IgD-negative memory B cell (primary cell): ENCODE data around the gene ABR. TPM values are rescaled to one million over a fixed set of nuclear protein-coding genes. Genes with fewer than 3 reads are reported as not detected.

Experiments
- H3K27ac Mint-ChIP-seq, 3 donors: one replicate each; pipeline ENCODE4 v1.8.0; 2020 to 2022; ENCODE audit warnings: mild to moderate bottlenecking in 3 of 3, mixed read lengths in 3 of 3, moderate library complexity in 1 of 3
- H3K27me3 Mint-ChIP-seq: one replicate; pipeline ENCODE4 v1.8.0; 2021; ENCODE audit warnings: mixed read lengths
- H3K36me3 Mint-ChIP-seq: one replicate; pipeline ENCODE4 v1.8.0; 2020; ENCODE audit warnings: mild to moderate bottlenecking, mixed read lengths
- H3K4me1 Mint-ChIP-seq, 3 donors: one replicate each; pipeline ENCODE4 v1.8.0; 2020 to 2022; ENCODE audit warnings: mixed read lengths in 3 of 3, mild to moderate bottlenecking in 1 of 3
- H3K4me3 Mint-ChIP-seq, 4 donors: one replicate each; pipeline ENCODE4 v1.8.0; 2020 to 2022; ENCODE audit warnings: mild to moderate bottlenecking in 4 of 4, mixed read lengths in 4 of 4, moderate library complexity in 3 of 4
- H3K9me3 Mint-ChIP-seq, 3 donors: one replicate each; pipeline ENCODE4 v1.8.0; 2020 to 2021; ENCODE audit warnings: mixed read lengths in 3 of 3, mild to moderate bottlenecking in 1 of 3
- polyA plus RNA-seq: library from polyadenylated mRNA; unstranded; fragments of 300-500 nt; fragmentation: Illumina TruSeq; gene quantifications from one replicate; pipeline ENCODE4 v1.2.3, GENCODE V29; 2021

The ABR gene
- polyA plus RNA-seq, 1 donor from 2014 or later: 19.2 TPM

DNA sequence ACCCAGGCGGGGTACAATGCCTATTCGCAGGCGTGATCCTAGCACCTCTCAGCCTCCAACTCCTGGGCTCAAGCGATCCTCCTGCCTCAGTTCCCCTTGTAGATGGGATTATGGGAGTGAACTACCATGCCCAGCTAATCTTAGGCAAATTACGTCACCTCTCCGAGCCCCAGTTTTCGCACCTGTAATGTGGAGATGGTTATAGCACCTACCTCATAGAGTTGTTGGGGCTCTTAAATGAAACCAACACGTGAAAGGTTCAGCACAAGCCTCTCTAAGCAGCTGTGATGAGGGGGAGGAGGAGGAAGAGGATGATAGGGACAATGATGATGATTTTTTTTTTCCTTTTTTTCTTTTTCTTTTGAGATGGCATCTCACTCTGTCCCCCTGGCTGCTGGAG, 59.9 kb downstream of the ABR start:
- no peak overlapping the region for H3K27ac Mint-ChIP-seq
- H3K4me1 Mint-ChIP-seq: peaks cover 6 to 14% (median 7%) of the 10 kb centered on the region in 3 donors
- no peaks in the 10 kb centered on the region for H3K27me3 Mint-ChIP-seq
- no peaks in the 10 kb centered on the region for H3K9me3 Mint-ChIP-seq
- no peak overlapping the region for H3K4me3 Mint-ChIP-seq
- H3K36me3 Mint-ChIP-seq: peaks cover 3% of the 10 kb centered on the region

DNA sequence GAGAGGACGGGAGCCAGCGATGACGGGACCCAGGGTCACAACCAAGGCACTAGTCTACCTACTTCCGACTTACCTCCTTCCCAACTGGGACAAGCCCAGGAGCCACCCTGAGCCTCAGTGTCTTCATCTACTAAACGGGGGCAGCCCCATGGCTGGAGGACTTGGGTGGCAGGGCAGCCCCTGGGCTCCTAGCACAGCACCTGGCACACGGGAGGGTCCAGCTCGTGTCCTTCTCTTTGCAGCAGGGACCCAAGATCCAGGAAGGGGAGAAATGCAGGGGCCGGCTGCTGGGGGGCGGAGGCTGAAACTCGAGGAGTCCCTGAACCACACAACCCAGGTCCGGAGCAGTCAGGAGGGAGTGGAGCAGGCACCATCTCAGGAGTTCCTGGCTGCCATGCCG, 63.2 kb downstream of the ABR start:
- Mint-ChIP-seq H3K27ac (no peak overlapping the region), H3K4me1 (peaks cover 0 to 5% (median 4%) of the 10 kb centered on the region in 3 donors), H3K27me3 (no peaks in the 10 kb centered on the region), H3K36me3 (peaks cover 3% of the 10 kb centered on the region), H3K9me3 (no peaks in the 10 kb centered on the region), H3K4me3 (no peak overlapping the region)

DNA sequence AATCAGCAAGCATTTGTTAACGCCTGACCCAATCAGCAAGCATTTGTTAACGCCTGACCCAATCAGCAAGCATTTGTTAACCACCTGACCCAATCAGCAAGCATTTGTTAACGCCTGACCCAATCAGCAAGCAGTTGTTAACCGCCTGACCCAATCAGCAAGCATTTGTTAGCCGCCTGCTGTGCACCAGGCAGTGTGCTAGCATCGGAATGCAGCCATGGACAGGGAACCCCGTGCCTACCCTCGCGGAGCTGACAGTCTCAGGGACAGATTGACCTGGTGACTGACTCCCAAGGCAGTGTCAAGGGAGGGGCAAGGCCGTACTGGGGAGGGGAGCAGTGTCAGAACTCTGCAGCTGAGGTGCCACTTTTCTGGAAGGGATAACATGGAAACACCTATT, 66.9 kb downstream of the ABR start:
- peaks cover 1% of the 10 kb centered on the region for H3K36me3 Mint-ChIP-seq
- no peaks in the 10 kb centered on the region for H3K27me3 Mint-ChIP-seq
- H3K27ac Mint-ChIP-seq: no peak overlapping the region
- H3K4me3 Mint-ChIP-seq: no peak overlapping the region
- H3K9me3 Mint-ChIP-seq: no peaks in the 10 kb centered on the region
- peaks cover 0 to 19% (median 8%) of the 10 kb centered on the region in 3 donors for H3K4me1 Mint-ChIP-seq

DNA sequence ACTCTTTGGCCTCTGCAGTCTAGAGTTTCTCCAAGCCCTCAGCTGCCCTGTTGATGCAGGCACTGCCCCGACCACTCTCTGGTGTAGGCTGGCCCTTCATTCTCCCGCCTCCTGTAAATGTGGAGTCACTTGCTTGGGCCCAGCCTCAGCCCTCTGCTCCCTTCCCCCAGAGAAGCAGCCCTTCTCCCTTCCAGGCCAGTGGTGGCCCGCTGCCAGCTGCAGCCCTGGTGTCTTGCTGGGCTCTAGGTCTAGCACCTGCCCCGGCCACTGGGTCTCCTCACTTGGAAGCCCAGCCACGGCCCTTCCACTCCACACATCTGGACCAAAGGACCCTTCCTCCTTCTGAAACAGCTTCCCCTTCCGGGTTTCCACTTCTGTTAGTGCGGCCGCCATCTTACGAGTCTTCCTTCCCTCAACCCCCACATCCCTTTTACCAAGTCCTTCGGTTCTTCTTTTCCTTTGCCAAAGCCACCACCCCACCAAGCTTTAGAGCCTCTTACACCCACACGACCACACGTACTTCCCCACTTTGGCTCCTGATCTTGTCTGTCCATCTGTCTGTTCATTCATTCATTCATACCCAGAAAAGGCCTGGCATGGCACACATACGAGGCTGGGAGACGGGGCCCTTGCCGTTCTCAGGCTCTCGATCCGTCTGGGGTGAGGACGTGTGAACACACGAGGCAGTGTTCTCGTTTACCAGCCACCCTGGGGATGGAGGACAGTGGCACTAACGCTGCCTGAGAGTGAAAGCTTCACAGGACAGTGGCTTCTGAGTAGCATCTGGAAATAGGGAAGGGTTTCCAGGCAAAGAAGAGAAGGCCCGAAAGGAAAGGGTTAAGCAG, 68.0 kb downstream of the ABR start:
- peaks cover 0 to 21% (median 8%) of the 10 kb centered on the region in 3 donors for H3K4me1 Mint-ChIP-seq

DNA sequence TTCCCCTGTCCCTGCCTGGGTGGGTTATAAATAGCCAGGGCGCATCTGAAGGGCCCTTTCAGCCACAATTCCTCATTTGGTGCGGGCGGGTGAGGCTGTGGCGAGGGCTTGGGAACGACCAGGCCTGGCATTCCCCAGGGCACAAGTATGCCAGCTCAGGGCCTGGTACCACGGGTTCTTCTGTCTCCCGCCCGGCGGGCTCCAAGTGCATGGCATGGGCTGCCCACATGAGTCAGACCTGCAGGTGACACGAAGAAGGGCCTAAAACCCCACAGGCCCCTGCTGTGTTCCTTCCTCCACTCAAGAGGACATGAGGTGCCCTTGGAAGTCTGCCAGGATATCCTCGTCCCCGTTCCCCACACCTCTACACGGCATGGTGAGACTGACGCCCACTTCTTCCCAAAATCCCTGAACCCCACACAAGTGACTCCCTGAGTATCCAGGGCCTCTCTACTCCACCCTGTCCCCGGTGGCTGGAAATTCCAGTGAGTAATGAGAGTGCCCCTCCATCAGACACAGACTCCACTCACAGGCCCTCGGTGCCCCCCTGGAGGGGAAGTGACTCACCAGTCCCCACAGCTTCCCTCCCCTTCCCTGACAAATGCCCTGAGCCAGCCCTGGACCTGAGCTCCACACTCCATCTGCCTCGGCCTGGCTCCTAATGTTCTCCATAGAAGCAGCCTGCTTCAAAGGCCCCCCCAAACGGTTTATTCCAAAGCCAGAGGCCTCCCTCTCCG, 68.8 kb downstream of the ABR start:
- peaks cover 0 to 21% (median 8%) of the 10 kb centered on the region in 3 donors for H3K4me1 Mint-ChIP-seq
- H3K4me3 Mint-ChIP-seq: peak overlapping the region; percentile 61 to 85 (median 74)
- H3K27ac Mint-ChIP-seq: peak overlapping the region in 2 of 3 donors; percentile 39 to 63
- no peaks in the 10 kb centered on the region for H3K9me3 Mint-ChIP-seq
- no peaks in the 10 kb centered on the region for H3K27me3 Mint-ChIP-seq
- H3K36me3 Mint-ChIP-seq: no peaks in the 10 kb centered on the region

More for the DNA sequence above, 68.0 kb downstream of the ABR start:
- no peaks in the 10 kb centered on the region for H3K27me3 Mint-ChIP-seq
- peaks cover 1% of the 10 kb centered on the region for H3K36me3 Mint-ChIP-seq
- no peaks in the 10 kb centered on the region for H3K9me3 Mint-ChIP-seq
- H3K27ac Mint-ChIP-seq: peak overlapping the region in 2 of 3 donors; percentile 39 to 63
- peak overlapping the region; percentile 32 to 85 (median 63) for H3K4me3 Mint-ChIP-seq

DNA sequence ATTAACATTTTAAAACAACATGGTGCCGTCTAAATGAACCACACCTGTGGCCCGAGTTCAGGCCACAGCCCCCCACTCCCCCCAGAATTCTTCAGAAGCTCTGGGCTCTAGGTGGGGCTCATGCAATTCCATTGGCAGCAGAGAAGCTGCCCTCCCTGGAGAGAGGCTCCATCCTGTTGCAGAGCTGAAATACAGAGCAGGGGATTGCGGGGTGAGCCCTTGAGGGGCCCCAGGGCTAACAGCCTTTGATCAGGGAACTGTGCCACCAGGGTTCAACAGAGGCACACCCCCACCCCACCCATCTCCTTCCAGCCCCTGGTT, 69.3 kb downstream of the ABR start:
- Mint-ChIP-seq H3K36me3 (peaks cover 2% of the 10 kb centered on the region), H3K4me3 (peak overlapping the region; percentile 72 to 88 (median 84)), H3K4me1 (peaks cover 0 to 21% (median 8%) of the 10 kb centered on the region in 3 donors), H3K27me3 (no peaks in the 10 kb centered on the region), H3K27ac (peak overlapping the region in 1 of 3 donors; percentile 53), H3K9me3 (no peaks in the 10 kb centered on the region)

DNA sequence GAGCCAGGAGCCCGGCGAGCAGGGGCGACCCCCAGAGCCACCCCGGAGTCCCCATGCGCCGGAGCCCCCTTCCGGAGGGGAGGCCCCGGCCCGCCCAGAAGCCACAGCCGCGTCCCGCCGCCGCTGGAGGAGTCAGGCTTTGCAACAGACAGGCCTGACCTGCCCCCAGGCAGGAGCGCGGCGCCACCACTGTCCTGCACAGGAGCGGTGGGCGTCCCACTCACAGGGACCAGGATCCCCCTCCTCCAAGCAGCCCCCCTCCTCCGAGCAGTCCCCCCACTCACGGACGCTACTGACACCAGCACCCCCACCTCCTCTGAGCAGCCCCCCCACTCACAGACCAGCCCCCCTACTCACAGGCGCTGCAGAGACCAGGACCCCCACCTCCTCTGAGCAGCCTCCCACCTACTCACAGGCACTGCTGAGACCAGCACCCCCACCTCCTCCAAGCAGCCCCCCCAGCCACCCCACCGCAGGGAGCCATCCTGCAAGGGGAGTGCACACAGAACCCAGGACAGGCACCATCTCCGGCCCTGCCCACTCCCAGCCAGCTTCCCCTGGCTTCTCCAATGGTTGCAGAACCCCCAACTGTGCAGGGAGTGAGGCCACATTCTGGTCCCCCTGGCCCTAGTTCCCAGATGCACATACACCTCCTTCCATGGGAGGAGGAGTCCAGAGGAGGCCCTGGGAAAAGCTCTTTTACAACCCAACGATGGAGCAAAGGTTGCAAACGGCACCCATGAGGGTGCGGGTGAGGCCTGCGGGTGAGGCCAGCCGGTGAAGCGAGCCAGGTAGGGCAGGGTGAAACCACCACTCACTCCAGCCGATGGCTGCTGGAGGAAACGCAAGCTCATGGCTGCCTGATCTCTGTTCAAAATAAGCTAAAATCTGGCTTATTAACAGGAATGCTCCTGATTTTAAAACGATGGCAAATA, 69.9 kb downstream of the ABR start:
- peaks cover 0 to 21% (median 8%) of the 10 kb centered on the region in 3 donors for H3K4me1 Mint-ChIP-seq
- H3K27me3 Mint-ChIP-seq: no peaks in the 10 kb centered on the region
- peaks cover 2% of the 10 kb centered on the region for H3K36me3 Mint-ChIP-seq
- no peak overlapping the region for H3K27ac Mint-ChIP-seq
- peak overlapping the region; percentile 72 to 88 (median 84) for H3K4me3 Mint-ChIP-seq
- H3K9me3 Mint-ChIP-seq: no peaks in the 10 kb centered on the region

DNA sequence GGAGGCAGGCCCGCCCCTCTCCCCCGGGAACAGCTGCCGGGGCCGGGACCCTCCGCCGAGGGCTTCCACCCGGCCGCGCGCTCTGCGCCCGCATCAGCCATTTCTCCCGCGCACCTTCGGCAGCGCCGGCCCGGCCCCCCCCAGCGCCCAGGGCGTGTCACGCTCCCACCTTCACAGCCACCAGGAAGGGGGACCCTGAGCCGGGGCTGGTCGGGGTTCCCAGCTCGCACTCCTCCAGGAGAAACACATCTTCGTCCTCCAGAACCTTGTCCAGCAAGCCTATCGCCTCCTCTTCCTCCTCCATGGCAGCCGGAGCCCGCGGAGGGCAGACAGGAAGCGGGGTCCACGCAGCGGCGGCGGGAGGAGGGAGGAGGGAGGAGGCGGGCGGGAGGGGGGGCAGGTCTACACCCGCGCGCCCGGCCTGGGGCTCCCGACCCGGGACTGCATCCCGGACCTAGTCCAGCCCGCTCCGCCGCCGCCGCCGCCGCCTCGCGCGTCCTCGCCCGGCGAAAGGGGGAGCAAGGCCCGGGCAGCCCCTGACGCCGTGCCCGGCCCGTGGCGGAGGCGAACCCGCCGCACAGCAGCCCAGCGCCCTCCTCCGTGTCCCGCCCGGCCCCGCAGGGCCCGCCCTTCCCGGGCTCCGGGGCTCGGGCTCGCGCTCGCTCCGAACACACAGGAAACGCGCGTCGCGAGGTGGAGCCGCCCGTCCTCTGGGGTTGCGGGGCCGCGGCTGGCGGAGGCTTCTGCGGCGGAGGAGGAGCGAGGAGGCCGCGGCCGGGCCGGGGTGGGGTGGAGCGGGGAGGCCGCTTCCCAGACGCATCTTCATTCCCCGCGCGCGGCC, 70.8 kb downstream of the ABR start:
- Mint-ChIP-seq H3K27me3 (no peaks in the 10 kb centered on the region), H3K4me1 (peaks cover 0 to 21% (median 8%) of the 10 kb centered on the region in 3 donors), H3K9me3 (no peaks in the 10 kb centered on the region), H3K4me3 (peak overlapping the region in 3 of 4 donors; percentile 81 to 93 (median 91)), H3K36me3 (peaks cover 2% of the 10 kb centered on the region), H3K27ac (peak overlapping the region in 1 of 3 donors; percentile 64)

DNA sequence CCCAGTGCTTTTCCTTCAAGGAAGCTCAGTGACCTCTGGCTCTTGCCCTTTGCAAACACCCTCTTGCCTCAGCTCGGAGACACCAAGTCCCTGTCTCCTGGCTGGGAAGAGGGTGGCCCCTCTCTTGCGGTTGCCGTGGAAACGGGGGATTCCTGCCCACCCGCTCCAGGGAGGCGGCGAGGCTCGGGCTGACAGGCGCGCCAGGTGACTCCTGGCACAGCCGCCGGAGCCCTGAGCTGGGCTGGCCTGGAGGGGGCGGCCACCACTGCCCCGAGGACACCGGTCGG, 71.4 kb downstream of the ABR start:
- Mint-ChIP-seq H3K27ac (no peak overlapping the region), H3K36me3 (peaks cover 2% of the 10 kb centered on the region), H3K4me3 (peak overlapping the region in 3 of 4 donors; percentile 57 to 88 (median 80)), H3K4me1 (peaks cover 0 to 21% (median 11%) of the 10 kb centered on the region in 3 donors), H3K9me3 (no peaks in the 10 kb centered on the region), H3K27me3 (no peaks in the 10 kb centered on the region)

DNA sequence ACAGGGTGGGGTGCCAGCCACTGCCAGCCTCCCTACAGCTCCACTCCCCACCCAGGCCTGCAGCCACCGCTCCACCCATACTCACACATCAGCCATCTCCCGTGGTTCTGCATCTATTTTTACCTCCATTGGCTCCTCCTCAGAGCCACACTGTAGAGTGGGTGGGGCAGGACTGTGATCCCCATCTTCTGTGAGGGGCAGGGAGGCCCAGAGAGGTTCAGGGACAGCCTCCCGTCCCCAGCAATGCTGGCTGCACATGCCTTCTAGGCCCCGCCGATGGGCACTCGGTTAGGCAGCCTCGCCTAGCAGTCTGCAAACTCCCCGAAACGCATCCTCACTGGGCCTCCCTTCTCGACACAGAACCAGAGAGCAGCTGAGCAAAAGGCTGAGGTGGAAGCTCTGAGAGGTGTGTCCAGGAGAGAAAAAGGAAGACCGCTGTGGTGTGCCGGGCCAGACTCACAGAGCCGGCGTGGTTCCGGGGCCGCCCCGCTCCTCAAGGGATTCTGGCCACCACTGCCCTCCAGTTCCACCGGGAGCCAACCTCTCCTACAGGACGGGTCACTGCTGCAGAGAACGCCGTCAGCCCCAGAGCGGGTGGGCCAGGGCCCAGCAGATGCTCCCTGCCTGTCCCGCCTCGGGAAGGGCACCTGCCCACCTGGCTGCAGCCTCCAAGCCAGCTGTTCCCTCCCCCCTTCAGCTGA, 71.9 kb downstream of the ABR start:
- Mint-ChIP-seq H3K9me3 (no peaks in the 10 kb centered on the region), H3K4me1 (peaks cover 0 to 21% (median 11%) of the 10 kb centered on the region in 3 donors), H3K27ac (peak overlapping the region in 1 of 3 donors; percentile 73), H3K4me3 (peak overlapping the region; percentile 57 to 88 (median 74)), H3K27me3 (no peaks in the 10 kb centered on the region), H3K36me3 (peaks cover 2% of the 10 kb centered on the region)

DNA sequence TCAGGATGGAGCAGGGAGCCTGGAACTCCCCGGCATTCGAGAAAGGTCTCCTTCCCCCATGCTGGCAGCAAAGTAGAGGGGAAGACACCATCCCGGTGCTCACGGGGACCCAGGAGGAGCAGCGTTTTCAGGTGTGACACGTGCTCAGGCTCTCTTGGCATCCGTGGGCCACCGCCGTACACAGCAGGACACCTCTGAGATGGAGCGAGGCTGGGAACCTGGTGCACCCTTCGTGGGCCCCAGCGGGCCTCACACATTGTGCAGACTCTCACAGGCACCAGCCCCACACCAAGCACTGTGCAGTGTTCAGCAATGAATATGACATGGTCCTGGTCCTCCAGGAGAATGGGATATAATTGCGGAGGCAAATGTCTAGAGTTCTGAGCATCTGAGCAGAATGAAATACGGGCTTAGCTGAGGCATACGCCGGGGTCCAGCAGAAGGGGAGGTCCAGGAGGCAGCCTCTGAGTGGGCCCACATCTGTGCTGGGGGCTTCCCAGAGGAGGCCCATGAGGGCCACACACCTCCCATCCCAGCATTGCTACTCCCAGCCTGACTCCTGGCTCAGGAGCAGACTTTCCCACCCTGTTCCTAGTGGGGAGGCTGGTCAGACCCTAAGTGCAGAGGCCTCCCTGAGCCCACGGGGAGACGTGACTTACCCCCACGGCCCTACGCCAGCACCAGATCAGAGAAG, 72.6 kb downstream of the ABR start:
- Mint-ChIP-seq H3K4me1 (peaks cover 0 to 21% (median 11%) of the 10 kb centered on the region in 3 donors), H3K27ac (peak overlapping the region in 2 of 3 donors; percentile 10 to 73), H3K9me3 (no peaks in the 10 kb centered on the region), H3K36me3 (peaks cover 2% of the 10 kb centered on the region), H3K4me3 (peak overlapping the region in 3 of 4 donors; percentile 57 to 69 (median 68)), H3K27me3 (no peaks in the 10 kb centered on the region)

DNA sequence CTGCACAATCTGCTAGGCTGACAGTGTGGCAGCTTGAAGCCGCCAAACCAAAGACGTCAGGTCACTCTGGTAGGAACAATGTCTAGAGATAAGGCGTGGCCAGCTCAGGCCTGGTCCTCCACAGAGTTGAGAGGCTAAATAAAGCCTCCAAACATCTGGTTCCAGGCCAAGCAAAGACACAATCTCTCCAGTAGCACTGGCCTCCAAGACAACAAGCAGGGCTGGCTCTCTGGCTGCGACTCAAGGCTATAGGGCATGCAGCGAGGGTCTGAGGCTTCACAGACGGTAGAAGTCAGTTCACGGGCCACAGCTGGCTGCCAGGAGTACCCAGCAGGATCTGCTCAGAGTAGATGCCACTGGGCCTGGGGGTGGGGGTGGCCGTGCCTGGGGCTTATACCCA, 75.6 kb downstream of the ABR start:
- Mint-ChIP-seq H3K27ac (no peak overlapping the region), H3K4me3 (no peak overlapping the region), H3K4me1 (peaks cover 0 to 6% (median 3%) of the 10 kb centered on the region in 3 donors), H3K27me3 (no peaks in the 10 kb centered on the region), H3K36me3 (peaks cover 2% of the 10 kb centered on the region), H3K9me3 (no peaks in the 10 kb centered on the region)

DNA sequence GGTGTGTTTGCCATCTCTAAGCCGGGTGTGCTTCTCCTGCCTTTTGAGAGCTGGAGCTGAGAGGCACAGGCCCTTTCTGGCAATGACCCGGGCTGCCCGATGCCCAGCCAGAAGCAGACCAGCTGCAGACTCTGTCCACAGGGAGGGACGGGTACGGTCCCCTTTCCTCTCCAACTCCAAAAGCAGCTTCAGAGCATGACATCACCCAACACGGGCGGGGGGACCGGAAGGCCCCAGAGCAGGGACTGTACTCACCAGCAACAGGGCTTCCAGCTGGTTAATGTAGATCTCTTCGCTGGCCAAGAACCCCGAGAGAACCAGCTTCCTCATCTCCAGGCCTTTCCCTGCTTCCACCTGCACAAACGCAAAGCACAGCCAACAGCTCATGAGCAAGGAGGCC, 79.4 kb downstream of the ABR start:
- Mint-ChIP-seq H3K4me3 (no peak overlapping the region), H3K27ac (no peak overlapping the region), H3K27me3 (no peaks in the 10 kb centered on the region), H3K9me3 (no peaks in the 10 kb centered on the region), H3K36me3 (peaks cover 1% of the 10 kb centered on the region), H3K4me1 (peaks cover 3 to 7% (median 7%) of the 10 kb centered on the region in 3 donors)
